Activated T-helper 17 cell treated with anti-CD3 and anti-CD28 coated beads, Interleukin-2, amount 50 U/mL, for 72 hours (primary cell): ENCODE results near the gene ASXL2. TPM values are rescaled to one million over a fixed set of nuclear protein-coding genes. Genes with fewer than 3 reads are reported as not detected.
A peak's percentile ranks its signal among the peaks of the same experiment; 100 is the strongest.
"Not testable (repeated sequence)": the region's sequence is repeated elsewhere in the genome, so short reads cannot be mapped to it uniquely, and the experiment has no call there.

ENCODE experiments used
- ATAC-seq: fragments of 150-1000 bp; cut with Tn5 transposase; replicated peaks from 2 replicates; pipeline ENCODE4 v1.10.0; 2021; ENCODE audit warnings: mild to moderate bottlenecking, moderate library complexity
- H3K27ac Mint-ChIP-seq: one replicate; pipeline ENCODE4 v1.8.0; 2022; ENCODE audit warnings: mixed read lengths
- H3K27me3 Mint-ChIP-seq: one replicate; pipeline ENCODE4 v1.8.0; 2022; ENCODE audit warnings: mixed read lengths
- H3K36me3 Mint-ChIP-seq: one replicate; pipeline ENCODE4 v1.8.0; 2022; ENCODE audit warnings: low read depth, mild to moderate bottlenecking, mixed read lengths
- H3K4me1 Mint-ChIP-seq: one replicate; pipeline ENCODE4 v1.8.0; 2022; ENCODE audit warnings: mixed read lengths
- H3K4me3 Mint-ChIP-seq: one replicate; pipeline ENCODE4 v1.8.0; 2022; ENCODE audit warnings: mild to moderate bottlenecking, mixed read lengths
- H3K9me3 Mint-ChIP-seq: one replicate; pipeline ENCODE4 v1.8.0; 2022; ENCODE audit warnings: mixed read lengths
- total RNA-seq, 2 donors: library from RNA; stranded (reverse); gene quantifications; one replicate each; pipeline ENCODE4 v1.2.3, GENCODE V29; 2022

ASXL2 gene
- total RNA-seq, 2 donors from 2014 or later, result 28.5 to 37.1 TPM

- ATAC-seq, result no peak
- Mint-ChIP-seq H3K27ac (peak overlapping the region; percentile 91), H3K4me1 (peaks cover 20% of the 10 kb centered on the region), H3K9me3 (no peaks in the 10 kb centered on the region), H3K36me3 (peaks cover 30% of the 10 kb centered on the region), H3K27me3 (no peaks in the 10 kb centered on the region), H3K4me3 (no peak overlapping the region)
Measured at GRCh38 chr2:25832897-25833296, 45.4 kb downstream of the ASXL2 start.

- H3K27me3 Mint-ChIP-seq, result no peaks in the 10 kb centered on the region
- peak; percentile 95 for ATAC-seq
- H3K4me1 Mint-ChIP-seq, result peaks cover 20% of the 10 kb centered on the region
Measured at GRCh38 chr2:25831746-25832449, 46.4 kb downstream of the ASXL2 start.

GRCh38 chr2:25829828-25830227 is 48.5 kb downstream of the ASXL2 start:
- Mint-ChIP-seq H3K4me1 (peaks cover 36% of the 10 kb centered on the region), H3K27me3 (no peaks in the 10 kb centered on the region), H3K4me3 (no peak overlapping the region), H3K36me3 (peaks cover 25% of the 10 kb centered on the region), H3K9me3 (no peaks in the 10 kb centered on the region), H3K27ac (no peak overlapping the region)
- no peak for ATAC-seq

More at GRCh38 chr2:25831746-25832449, 46.4 kb downstream of the ASXL2 start:
- peak overlapping the region; percentile 58 for H3K4me3 Mint-ChIP-seq
- peaks cover 30% of the 10 kb centered on the region for H3K36me3 Mint-ChIP-seq
- H3K9me3 Mint-ChIP-seq, result no peaks in the 10 kb centered on the region
- H3K27ac Mint-ChIP-seq, result peak overlapping the region; percentile 91

- Mint-ChIP-seq H3K36me3 (peaks cover 21% of the 10 kb centered on the region), H3K4me3 (no peak overlapping the region), H3K9me3 (no peaks in the 10 kb centered on the region), H3K4me1 (peaks cover 40% of the 10 kb centered on the region), H3K27ac (peak overlapping the region; percentile 49), H3K27me3 (no peaks in the 10 kb centered on the region)
- no peak for ATAC-seq
Measured at GRCh38 chr2:25829377-25829704, 48.9 kb downstream of the ASXL2 start.

- peaks cover 21% of the 10 kb centered on the region for H3K36me3 Mint-ChIP-seq
- ATAC-seq, H3K4me3 Mint-ChIP-seq, H3K27me3 Mint-ChIP-seq, H3K9me3 Mint-ChIP-seq: not testable (repeated sequence)
- peaks cover 40% of the 10 kb centered on the region for H3K4me1 Mint-ChIP-seq
- peak overlapping the region; percentile 49 for H3K27ac Mint-ChIP-seq
Measured at GRCh38 chr2:25828532-25829376, 49.5 kb downstream of the ASXL2 start.

GRCh38 chr2:25825238-25825637 is 53.0 kb downstream of the ASXL2 start:
- Mint-ChIP-seq H3K27me3 (no peaks in the 10 kb centered on the region), H3K27ac (peak overlapping the region; percentile 72), H3K36me3 (peaks cover 20% of the 10 kb centered on the region), H3K4me3 (peak overlapping the region; percentile 50), H3K4me1 (peaks cover 40% of the 10 kb centered on the region), H3K9me3 (no peaks in the 10 kb centered on the region)
- peak; percentile 98 for ATAC-seq

- Mint-ChIP-seq H3K27me3 (no peaks in the 10 kb centered on the region), H3K4me3 (peak overlapping the region; percentile 50), H3K9me3 (no peaks in the 10 kb centered on the region), H3K36me3 (peaks cover 16% of the 10 kb centered on the region), H3K4me1 (peaks cover 36% of the 10 kb centered on the region), H3K27ac (peak overlapping the region; percentile 72)
- ATAC-seq, result peak; percentile 52
Measured at GRCh38 chr2:25824718-25825117, 53.6 kb downstream of the ASXL2 start.

- no peaks in the 10 kb centered on the region for H3K27me3 Mint-ChIP-seq
- no peak for ATAC-seq
- H3K9me3 Mint-ChIP-seq, result no peaks in the 10 kb centered on the region
- peaks cover 17% of the 10 kb centered on the region for H3K36me3 Mint-ChIP-seq
- H3K27ac Mint-ChIP-seq, result peak overlapping the region; percentile 72
- H3K4me1 Mint-ChIP-seq, result peaks cover 34% of the 10 kb centered on the region
- H3K4me3 Mint-ChIP-seq, result peak overlapping the region; percentile 50
Measured at GRCh38 chr2:25824216-25824615, 54.1 kb downstream of the ASXL2 start.

- Mint-ChIP-seq H3K36me3 (peaks cover 18% of the 10 kb centered on the region), H3K27ac (peak overlapping the region; percentile 80), H3K4me1 (peaks cover 39% of the 10 kb centered on the region), H3K4me3 (peak overlapping the region; percentile 76), H3K27me3 (no peaks in the 10 kb centered on the region), H3K9me3 (no peaks in the 10 kb centered on the region)
- peak; percentile 10 for ATAC-seq
Measured at GRCh38 chr2:25822190-25823117, 55.8 kb downstream of the ASXL2 start.

GRCh38 chr2:25821225-25822056 is 56.8 kb downstream of the ASXL2 start:
- Mint-ChIP-seq H3K36me3 (peaks cover 19% of the 10 kb centered on the region), H3K27me3 (no peaks in the 10 kb centered on the region), H3K4me1 (peaks cover 39% of the 10 kb centered on the region), H3K4me3 (peak overlapping the region; percentile 76), H3K9me3 (no peaks in the 10 kb centered on the region), H3K27ac (peak overlapping the region; percentile 80)
- ATAC-seq, result no peak

- no peak for ATAC-seq
- Mint-ChIP-seq H3K36me3 (peaks cover 35% of the 10 kb centered on the region), H3K9me3 (no peaks in the 10 kb centered on the region), H3K4me1 (peaks cover 30% of the 10 kb centered on the region), H3K27me3 (no peaks in the 10 kb centered on the region), H3K27ac (no peak overlapping the region), H3K4me3 (no peak overlapping the region)
Measured at GRCh38 chr2:25819597-25820039, 58.7 kb downstream of the ASXL2 start.

GRCh38 chr2:25817630-25818029 is 60.7 kb downstream of the ASXL2 start:
- Mint-ChIP-seq H3K27ac (no peak overlapping the region), H3K4me1 (peaks cover 24% of the 10 kb centered on the region), H3K27me3 (no peaks in the 10 kb centered on the region), H3K4me3 (peak overlapping the region; percentile 2), H3K9me3 (no peaks in the 10 kb centered on the region), H3K36me3 (peaks cover 32% of the 10 kb centered on the region)
- ATAC-seq, result peak; percentile 99

- ATAC-seq, result no peak
- Mint-ChIP-seq H3K4me3 (peak overlapping the region; percentile 2), H3K36me3 (peaks cover 26% of the 10 kb centered on the region), H3K9me3 (no peaks in the 10 kb centered on the region), H3K27me3 (no peaks in the 10 kb centered on the region), H3K27ac (no peak overlapping the region), H3K4me1 (peaks cover 20% of the 10 kb centered on the region)
Measured at GRCh38 chr2:25817006-25817405, 61.3 kb downstream of the ASXL2 start.
